Measurements from ENCODE around the gene PRELID3B.

PRELID3B gene

GRCh38 chr20:59040667-59041066, 1.9 kb downstream of the PRELID3B start:
- no peak for TF ChIP-seq EGR1 (IDR thresholded peaks at IDR 0.05)
- TF ChIP-seq USF1 (IDR thresholded peaks at IDR 0.05) = no peak
- no peak for TF ChIP-seq RAD21 (IDR thresholded peaks at IDR 0.05; ENCODE audit: low read depth)
- TF ChIP-seq REST (IDR thresholded peaks at IDR 0.05; ENCODE audit: low read depth) = no peak
- TF ChIP-seq TAF1 (IDR thresholded peaks at IDR 0.05; ENCODE audit: low read depth) = no peak
- no peak for TF ChIP-seq YY1 (IDR thresholded peaks at IDR 0.05; ENCODE audit: low read depth)
- no peak for TF ChIP-seq CEBPB (IDR thresholded peaks at IDR 0.05)
- TF ChIP-seq NFIC (IDR thresholded peaks at IDR 0.05) = no peak
- TF ChIP-seq EP300 (IDR thresholded peaks at IDR 0.05; ENCODE audit: borderline replicate concordance) = no peak
- TF ChIP-seq MAX (IDR thresholded peaks at IDR 0.05) = no peak
- TF ChIP-seq FOXM1 (IDR thresholded peaks at IDR 0.05; ENCODE audit: borderline replicate concordance, low read depth) = no peak
- no peak for TF ChIP-seq TCF12 (IDR thresholded peaks at IDR 0.05; ENCODE audit: low read depth)
- no peak for TF ChIP-seq ZBTB7A (IDR thresholded peaks at IDR 0.05; ENCODE audit: low read depth)
- TF ChIP-seq CREB1 (IDR thresholded peaks at IDR 0.05; ENCODE audit: low read depth) = no peak
- TF ChIP-seq TEAD4 (IDR thresholded peaks at IDR 0.05) = no peak

- no peak for TF ChIP-seq EGR1 (IDR thresholded peaks at IDR 0.05)
- TF ChIP-seq NFIC (IDR thresholded peaks at IDR 0.05) = no peak
- TF ChIP-seq FOXM1 (IDR thresholded peaks at IDR 0.05; ENCODE audit: borderline replicate concordance, low read depth) = no peak
- TF ChIP-seq TCF12 (IDR thresholded peaks at IDR 0.05; ENCODE audit: low read depth) = no peak
- TF ChIP-seq ZBTB7A (IDR thresholded peaks at IDR 0.05; ENCODE audit: low read depth) = no peak
- no peak for TF ChIP-seq YY1 (IDR thresholded peaks at IDR 0.05; ENCODE audit: low read depth)
- TF ChIP-seq RAD21 (IDR thresholded peaks at IDR 0.05; ENCODE audit: low read depth) = no peak
- no peak for TF ChIP-seq EP300 (IDR thresholded peaks at IDR 0.05; ENCODE audit: borderline replicate concordance)
- TF ChIP-seq TEAD4 (IDR thresholded peaks at IDR 0.05) = no peak
- no peak for TF ChIP-seq CREB1 (IDR thresholded peaks at IDR 0.05; ENCODE audit: low read depth)
- TF ChIP-seq MAX (IDR thresholded peaks at IDR 0.05) = no peak
- no peak for TF ChIP-seq TAF1 (IDR thresholded peaks at IDR 0.05; ENCODE audit: low read depth)
- no peak for TF ChIP-seq REST (IDR thresholded peaks at IDR 0.05; ENCODE audit: low read depth)
- no peak for TF ChIP-seq USF1 (IDR thresholded peaks at IDR 0.05)
Observed at GRCh38 chr20:59039233-59039632, 3.4 kb downstream of the PRELID3B start.

- TF ChIP-seq TAF1 (IDR thresholded peaks at IDR 0.05; ENCODE audit: low read depth) (no peak), USF1 (IDR thresholded peaks at IDR 0.05) (no peak), CEBPB (IDR thresholded peaks at IDR 0.05) (no peak), CREB1 (IDR thresholded peaks at IDR 0.05; ENCODE audit: low read depth) (no peak), MAX (IDR thresholded peaks at IDR 0.05) (no peak), EGR1 (IDR thresholded peaks at IDR 0.05) (no peak), EP300 (IDR thresholded peaks at IDR 0.05; ENCODE audit: borderline replicate concordance) (no peak), RAD21 (IDR thresholded peaks at IDR 0.05; ENCODE audit: low read depth) (no peak)
Observed at GRCh38 chr20:59037386-59037785, 5.2 kb downstream of the PRELID3B start.

GRCh38 chr20:59035381-59035780, 7.2 kb downstream of the PRELID3B start:
- TF ChIP-seq MAX (IDR thresholded peaks at IDR 0.05) = no peak
- TF ChIP-seq EGR1 (IDR thresholded peaks at IDR 0.05) = no peak
- TF ChIP-seq TEAD4 (IDR thresholded peaks at IDR 0.05) = no peak
- no peak for TF ChIP-seq TCF12 (IDR thresholded peaks at IDR 0.05; ENCODE audit: low read depth)
- TF ChIP-seq REST (IDR thresholded peaks at IDR 0.05; ENCODE audit: low read depth) = no peak
- no peak for TF ChIP-seq CREB1 (IDR thresholded peaks at IDR 0.05; ENCODE audit: low read depth)
- no peak for TF ChIP-seq CEBPB (IDR thresholded peaks at IDR 0.05)
- TF ChIP-seq YY1 (IDR thresholded peaks at IDR 0.05; ENCODE audit: low read depth) = no peak
- TF ChIP-seq FOXM1 (IDR thresholded peaks at IDR 0.05; ENCODE audit: borderline replicate concordance, low read depth) = no peak
- no peak for TF ChIP-seq RAD21 (IDR thresholded peaks at IDR 0.05; ENCODE audit: low read depth)
- no peak for TF ChIP-seq EP300 (IDR thresholded peaks at IDR 0.05; ENCODE audit: borderline replicate concordance)

Data from Ishikawa (cell line).